Measurements from ENCODE around the gene PAX6.

DNA sequence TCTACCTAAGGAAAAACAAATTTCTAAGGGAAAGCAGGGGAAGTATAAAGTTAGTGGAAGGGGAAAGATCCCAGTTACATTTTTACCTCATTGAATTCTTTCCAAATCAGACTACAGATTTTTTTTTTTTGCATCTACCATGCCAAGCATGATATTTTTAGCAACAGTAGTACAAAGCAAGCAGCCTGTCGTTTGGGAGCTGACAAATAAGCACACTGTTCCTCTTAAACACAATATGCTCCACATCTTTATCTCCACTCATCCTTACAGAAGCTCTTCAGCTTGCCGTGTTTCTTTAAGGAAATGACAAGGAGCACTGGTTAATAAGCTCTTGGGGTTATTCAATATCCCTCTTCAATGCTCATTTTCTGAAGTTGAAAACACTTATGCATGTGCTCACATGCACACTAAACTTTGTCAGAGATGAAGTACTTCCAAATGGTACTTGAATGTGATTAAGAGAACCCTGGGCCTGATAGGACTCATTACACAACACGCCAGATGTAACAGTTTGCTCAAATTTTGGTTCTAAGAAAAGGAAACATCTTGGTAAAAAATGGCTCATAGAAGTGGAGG, 53.8 kb downstream of the PAX6 start:
- TF ChIP-seq, protein P1, sequence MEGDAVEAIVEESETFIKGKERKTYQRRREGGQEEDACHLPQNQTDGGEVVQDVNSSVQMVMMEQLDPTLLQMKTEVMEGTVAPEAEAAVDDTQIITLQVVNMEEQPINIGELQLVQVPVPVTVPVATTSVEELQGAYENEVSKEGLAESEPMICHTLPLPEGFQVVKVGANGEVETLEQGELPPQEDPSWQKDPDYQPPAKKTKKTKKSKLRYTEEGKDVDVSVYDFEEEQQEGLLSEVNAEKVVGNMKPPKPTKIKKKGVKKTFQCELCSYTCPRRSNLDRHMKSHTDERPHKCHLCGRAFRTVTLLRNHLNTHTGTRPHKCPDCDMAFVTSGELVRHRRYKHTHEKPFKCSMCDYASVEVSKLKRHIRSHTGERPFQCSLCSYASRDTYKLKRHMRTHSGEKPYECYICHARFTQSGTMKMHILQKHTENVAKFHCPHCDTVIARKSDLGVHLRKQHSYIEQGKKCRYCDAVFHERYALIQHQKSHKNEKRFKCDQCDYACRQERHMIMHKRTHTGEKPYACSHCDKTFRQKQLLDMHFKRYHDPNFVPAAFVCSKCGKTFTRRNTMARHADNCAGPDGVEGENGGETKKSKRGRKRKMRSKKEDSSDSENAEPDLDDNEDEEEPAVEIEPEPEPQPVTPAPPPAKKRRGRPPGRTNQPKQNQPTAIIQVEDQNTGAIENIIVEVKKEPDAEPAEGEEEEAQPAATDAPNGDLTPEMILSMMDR (conservative IDR thresholded peaks at IDR 0.05; ENCODE audit: low read depth, low read length) = no peak
- no peak for TF ChIP-seq EZH2 (IDR thresholded peaks at IDR 0.05; ENCODE audit: low read length, unreplicated experiment)
